Endometrial microvascular endothelial cells (primary cell): ENCODE data around the gene ZNF358. TPM values are rescaled to one million over a fixed set of nuclear protein-coding genes. Genes with fewer than 3 reads are reported as not detected.

Source experiments
- in situ Hi-C: cut with HindIII; loops from 2 replicates; pipeline ENCODE4 v1.10.0; 2017; ENCODE audit warnings: low sequenced_read_pairs, low pct_unique_long_range_greater_than_20kb; ENCODE audit errors: inconsistent ontology term
- total RNA-seq: library from RNA; depleted of rRNA; stranded (reverse); fragments of >200 nt; gene quantifications from one replicate; pipeline ENCODE4 v1.2.3, GENCODE V29; 2015; ENCODE audit errors: inconsistent ontology term

The ZNF358 gene
- total RNA-seq, 1 donor from 2014 or later = 25.4 TPM

DNA sequence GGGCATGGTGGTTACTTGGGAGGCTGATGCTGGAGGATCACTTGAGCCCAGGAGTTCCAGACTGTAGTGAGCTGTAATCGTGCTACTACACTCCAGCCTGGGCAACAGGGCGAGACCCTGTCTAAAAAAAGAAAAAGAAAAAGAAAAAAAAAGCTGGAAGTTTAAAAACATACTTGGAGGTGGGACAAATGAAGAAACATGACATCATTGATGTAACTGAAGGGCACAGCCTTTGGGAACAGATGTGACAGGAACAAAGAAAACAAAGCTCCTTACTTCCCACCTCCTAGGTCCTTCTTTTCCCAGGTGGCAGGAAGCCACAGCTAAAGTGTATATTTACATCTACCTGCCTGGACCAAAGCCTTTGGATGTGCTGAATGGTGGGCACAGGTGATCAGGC lies 29.0 kb upstream of the ZNF358 start:
- in situ Hi-C loops = no loop called here

DNA sequence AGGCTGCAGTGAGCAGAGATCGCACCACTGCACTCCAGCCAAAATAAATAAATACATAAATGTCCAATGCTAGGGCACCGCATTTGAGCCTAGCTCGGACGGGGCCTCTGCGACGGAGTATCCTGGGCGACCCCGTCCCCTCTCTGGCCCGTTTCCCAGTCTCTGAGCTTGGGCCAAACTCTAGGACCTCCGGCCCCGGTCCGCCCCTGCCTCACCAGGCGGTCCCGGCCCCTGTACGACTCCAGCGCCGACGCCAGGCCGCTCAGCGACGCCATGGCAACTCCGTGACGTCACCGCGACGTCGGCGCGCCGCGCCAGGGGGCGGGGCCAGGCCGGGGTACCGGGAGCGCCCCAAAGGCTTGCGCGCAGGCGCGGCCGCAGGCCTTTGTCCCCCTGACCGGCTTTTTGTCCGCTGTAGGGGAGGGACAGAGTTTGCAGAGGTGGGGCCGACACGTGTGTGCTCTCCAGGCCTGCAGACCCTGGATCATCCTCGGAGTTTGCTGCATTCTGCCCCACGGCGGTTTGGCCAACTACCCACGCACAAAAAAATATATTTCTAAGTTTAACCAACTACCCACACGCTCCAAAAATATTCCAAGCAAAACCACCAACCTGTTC lies 27.1 kb upstream of the ZNF358 start, which contains the start of gene PEX11G:
Gene PEX11G, minus strand, starts transcription at position 300 of the 618 bp plus-strand sequence. Its CDS starts 25 bp downstream, at position 275.
- in situ Hi-C loops = no loop called here

DNA sequence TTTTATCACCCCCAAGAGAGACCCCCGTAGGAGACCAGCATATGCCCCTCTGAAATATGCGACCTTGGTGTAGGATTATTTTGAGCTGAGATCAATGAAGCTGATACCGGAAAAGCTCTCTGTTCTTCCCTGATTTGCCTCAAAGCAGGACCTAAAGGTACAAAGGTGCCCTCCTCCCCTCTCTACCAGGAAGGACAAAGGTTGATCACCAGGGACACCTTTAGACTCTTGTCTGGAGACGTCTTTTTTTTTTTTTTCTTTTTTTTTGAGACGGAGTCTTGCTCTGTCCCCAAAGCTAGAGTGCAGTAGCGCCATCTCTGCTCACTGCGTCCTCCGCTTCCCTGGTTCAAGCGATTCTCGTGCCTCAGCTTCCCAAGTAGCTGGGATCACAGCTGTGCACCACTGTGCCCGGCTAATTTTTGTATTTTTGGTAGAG lies 26.3 kb upstream of the ZNF358 start:
- in situ Hi-C loops = no loop called here

DNA sequence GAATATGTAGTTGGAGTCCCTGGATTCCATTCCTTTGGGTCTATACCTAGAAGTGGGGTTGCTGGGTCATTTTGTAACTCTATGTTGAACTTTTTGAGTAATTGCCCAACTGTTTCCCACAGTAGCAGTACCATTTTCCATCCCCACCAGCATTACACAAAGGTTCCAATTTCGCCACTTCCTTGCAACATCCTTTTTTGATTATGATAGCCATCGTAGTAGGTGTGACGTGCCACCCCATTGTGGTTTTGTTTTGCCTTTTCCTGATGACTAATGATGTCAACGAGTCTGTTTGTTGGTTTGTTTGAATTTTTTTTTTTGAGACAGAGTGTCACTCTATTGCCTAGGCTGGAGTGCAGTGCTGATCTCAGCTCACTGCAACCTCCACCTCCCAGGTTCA lies 23.8 kb upstream of the ZNF358 start:
- in situ Hi-C loops = no loop called here

DNA sequence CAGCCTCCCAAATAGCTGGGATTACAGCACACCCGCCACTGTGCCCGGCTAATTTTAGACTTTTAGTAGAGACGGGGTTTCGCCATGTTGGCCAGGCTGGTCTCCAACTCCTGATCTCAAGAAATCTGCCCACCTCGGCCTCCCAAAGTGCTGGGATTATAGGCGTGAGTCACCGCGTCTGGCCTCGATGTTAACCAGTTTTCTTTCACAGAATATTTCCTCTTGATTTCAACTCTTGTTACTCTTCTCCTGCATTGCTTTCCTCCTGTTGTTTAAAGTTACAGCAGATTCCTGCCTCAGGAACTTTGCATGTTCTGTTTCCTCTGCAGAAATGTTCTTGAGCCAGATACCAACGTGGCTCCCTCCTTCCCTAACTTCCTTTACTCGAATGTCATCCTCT lies 23.3 kb upstream of the ZNF358 start:
- in situ Hi-C loops = no loop called here

DNA sequence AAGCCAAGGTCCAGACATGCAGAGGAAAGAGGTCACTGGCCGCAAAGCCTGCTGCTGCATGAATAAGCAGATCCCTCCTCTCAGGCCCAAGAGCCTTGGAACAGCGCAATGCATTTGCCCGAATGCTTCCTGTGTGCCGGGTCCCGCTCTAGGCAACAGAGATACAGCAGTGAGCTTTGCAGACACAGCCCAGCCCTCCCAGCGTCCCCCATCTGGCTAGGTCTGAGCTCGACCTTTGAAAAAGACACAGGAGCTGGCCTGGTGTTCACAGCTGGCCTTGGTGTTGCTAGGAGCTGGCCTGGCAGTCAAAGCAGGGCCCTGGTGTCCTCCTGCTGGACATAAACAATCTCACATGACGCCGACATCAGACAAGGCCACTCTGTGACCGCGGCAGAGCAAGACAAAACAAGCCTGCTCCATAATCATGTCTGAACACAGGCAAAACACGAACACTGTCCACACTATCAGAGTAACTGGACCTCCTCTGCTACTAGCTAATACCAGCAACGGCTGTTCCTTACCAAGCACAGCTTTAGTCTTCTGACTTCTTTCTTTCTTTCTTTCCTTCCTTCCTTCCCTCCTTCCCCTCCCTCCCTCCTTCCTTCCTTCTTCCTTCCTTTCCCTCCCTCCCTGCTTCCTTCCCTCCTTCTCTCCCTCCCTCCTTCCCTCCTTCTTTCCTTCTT lies 21.3 kb upstream of the ZNF358 start:
- in situ Hi-C loops = no loop called here

DNA sequence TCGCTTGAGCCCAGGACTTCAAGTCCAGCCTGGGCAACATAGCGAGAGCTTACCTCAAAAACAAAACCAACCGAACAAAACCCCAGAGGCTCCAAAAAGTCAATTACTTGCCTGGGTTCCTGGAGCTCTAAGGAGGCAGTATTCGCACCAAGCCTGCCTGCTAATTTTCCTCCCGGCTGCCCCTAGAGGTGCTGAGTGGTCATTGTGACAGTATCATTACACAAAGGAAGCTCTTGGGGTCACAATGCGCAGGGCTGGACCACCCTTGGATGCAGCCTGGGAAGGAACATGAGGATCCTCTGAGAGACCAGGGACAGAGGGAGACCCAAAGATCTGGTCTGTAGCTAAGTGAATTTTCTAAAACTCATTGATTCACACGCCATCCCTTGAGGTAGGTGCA lies 18.6 kb upstream of the ZNF358 start:
- in situ Hi-C loops = no loop called here

DNA sequence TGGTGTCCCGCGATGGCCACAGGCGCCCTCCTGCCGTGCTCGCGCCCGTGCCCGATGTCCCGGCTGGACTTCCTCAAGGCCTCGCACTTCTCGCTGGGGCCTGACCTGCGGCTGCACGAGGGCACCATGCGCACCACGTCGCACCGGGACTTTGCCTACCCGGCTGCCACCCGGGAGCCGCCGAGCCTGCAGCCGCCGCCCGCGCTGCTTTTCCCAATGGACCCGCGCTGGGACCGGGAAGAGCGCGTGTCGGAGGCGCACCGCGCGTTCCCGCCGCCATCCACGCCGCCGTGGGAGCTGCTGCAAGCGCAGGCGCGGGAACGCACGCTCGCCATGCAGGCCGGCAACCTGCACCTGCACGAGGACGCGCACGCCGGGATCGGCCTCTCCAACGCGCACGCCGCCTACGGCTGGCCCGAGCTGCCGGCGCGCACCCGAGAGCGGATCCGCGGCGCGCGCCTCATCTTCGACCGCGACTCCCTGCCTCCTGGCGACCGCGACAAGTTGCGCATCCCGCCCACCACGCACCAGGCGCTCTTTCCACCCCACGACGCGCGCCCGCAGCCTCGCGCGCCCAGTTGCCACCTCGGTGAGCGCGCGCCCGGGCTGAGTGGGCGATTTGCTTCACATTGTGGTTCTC lies 15.0 kb upstream of the ZNF358 start:
- in situ Hi-C loops = no loop called here

DNA sequence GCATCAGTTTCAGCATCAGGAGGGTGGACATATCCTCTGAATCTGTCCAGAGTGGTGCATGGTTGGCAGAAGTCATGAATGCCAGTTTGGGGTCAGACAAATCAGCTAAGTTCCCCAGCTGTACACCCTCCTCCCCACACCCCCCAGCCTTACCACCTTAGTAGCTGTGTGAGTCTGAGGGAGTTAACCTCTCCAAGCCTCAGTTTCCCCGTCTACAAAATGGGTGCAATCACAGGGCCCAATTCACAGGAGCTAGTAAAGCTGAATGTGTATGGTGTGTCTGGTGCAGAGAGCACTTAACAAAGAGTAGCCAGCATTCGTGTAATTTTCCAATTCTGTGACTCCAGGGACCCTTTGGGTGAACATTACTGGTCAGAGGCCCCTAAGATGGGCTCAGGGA lies 13.4 kb upstream of the ZNF358 start:
- in situ Hi-C loops = no loop called here

DNA sequence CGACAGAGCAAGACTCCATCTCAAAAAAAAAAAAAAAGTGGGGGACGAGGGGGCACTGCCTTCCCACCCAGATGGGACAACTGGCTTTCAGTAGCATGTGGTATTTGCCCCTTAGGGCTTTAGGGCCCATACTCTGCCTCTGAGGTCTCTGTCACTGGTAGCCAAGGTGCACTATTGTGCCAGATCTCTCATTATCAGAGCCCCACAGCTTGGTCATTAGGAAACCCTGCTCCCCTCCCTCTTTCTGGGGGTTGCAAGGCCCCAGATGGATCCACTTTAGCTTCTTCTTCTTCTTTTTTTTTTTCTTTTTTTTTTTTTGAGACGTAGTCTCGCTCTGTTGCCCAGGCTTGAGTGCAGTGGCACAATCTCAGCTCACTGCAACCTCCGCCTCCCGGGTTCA lies 11.2 kb upstream of the ZNF358 start:
- in situ Hi-C loops = no loop called here

DNA sequence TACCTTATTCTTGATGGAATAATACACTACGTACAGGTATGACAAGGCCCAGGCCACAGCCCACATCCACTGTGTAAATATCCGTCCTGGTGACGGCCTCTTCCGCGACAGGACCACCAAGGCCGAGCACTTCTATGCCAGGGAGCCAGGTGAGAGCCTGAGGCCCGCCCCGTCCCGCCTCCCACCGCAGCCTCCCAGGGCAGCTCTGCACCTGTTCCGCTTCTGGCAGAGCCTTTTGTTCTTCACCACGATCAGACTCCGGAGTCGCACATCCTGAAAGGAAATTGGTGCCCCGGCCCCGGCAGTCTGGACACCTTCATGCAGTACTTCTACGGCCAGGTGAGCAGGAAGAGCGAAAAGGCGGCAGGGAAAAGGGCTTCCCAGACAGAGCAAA lies 10.6 kb upstream of the ZNF358 start:
- in situ Hi-C loops = no loop called here

DNA sequence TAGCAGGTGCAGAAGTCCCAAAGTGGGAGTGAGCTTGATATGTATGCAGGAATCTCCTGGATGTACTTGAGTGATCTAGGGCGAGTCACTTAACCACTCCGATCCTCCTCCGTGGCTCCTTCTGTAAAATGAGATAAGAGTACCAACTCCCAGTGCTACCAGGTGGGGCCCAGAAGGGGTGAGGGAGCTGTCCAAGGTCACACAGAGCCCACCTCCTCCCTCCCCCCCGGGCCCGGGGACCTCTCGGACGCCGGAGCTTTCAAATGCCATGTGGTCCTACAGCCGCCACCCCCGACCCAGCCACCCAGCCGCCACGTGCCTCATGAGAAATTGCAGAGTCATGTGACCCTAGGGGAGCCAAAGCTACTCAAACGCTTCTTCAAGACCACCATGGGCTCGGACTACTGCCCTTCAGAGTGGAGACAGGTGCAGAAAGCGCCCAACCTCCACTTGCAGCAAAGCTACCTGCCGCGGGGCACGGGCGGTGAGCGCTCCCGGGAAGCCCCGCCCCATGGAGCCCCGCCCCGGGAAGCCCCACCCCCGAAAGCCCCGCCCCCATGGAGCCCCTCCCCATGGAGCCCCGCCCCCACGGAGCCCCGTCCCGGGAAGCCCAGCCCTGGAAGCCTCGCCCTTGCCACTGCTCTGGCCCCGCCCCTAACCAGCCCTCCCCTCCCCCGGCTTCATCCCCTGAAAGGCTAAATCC lies 10.1 kb upstream of the ZNF358 start:
- in situ Hi-C loops = no loop called here

DNA sequence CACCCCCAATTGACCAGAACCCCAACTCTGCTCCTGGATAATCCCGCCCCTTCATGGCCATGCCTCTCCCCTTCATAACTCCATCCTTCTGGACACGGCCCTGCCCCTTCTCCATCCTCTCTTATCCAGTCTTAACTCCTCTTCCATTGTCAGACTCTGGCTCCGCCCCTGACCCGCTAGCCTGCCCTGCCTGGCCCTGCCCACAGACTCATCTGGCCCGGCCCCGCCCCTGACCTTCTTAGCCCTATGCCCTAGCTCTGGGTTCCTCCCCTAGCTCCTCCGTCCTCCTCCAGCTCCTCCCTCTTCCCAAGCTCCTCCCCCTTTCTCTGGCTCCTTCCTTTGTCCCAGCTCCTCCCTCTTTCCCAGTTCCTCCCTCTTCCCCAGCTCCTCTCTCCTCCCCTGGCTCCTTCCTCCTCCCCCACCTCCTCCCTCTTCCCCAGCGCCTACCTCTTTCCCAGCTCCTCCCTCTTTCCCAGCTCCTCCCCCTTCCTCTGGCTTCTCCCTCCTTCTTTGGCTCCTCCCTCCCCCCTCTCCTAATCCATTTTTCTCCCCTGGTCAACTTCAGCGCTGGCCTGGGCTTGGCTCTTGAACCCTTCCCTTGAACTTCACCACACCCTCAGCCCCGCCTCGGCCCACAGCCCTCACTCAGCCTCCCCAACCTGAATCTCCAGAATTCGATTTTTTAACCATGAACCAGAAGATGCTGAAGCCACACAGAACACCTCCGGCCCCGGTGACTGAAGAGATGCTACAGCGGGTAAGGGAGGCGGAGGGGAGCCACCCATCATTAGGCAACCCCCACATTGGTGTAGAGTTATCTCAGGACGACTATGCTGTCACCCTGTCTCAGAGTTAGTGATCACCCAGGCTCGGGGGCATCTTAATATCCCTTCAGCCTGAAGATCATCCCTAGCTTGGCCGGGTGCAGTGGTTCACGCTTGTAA lies 9.2 kb upstream of the ZNF358 start:
- in situ Hi-C loops = no loop called here

DNA sequence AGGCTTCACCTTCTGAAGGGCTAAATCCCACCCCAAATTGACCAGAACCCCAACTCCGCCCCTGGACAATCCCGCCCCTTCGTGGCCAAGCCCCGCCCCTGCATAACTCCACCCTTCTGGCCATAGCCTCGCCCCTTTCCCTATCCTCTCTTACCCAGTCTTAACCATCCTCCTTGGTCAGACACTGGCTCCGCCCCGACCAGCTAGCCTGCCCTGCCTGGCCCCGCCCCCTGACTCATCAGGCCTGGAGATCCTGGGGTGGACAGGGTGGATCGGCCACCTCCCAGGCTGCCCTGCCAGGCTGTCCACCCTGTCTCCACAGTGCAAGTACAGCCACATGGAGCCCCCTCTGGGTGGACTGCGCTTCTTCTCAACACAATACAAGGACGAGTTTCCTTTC lies 8.0 kb upstream of the ZNF358 start:
- in situ Hi-C loops = no loop called here

DNA sequence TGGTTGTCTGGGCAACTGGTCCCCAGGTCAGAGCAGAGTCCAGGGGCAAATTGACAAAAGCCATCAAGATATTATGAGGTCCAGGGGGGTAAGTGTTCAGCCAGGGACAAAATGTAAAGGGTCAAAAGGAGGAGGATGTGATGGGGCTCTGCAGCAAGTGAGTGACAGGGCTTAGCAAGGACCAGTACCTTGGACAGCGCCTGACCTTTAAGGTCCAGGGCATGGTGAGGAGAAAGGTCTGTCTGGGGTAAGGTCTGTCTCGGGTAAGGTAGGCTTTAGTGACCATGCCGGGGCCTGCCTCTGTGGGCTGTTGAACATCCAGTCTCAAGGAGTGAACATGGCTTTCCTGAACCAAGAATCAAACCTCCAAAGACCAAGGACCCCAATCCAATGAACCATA lies 6.3 kb upstream of the ZNF358 start:
- in situ Hi-C loops = no loop called here

DNA sequence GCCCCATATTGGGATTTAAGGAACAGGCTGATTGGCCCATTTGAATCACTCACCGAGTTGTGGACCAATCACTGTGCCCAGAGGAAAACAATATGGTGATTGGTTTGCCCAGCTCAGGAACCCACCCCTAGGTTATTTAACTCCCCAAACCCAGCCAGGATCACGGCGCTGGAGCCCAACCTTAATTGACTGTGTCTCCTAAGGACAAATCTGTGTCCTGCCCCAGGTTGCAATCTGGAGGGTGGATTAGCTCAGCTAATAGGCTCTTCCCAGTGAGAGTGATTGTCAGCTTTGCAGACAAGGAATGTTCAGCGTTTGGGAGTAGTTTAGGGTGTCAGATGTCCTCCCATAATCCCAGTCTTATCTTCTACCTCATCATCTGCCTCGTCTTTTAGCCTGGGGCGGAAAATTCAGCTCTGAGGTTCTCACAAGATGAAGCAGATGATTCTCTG lies 3.5 kb upstream of the ZNF358 start:
- in situ Hi-C loops = no loop called here

DNA sequence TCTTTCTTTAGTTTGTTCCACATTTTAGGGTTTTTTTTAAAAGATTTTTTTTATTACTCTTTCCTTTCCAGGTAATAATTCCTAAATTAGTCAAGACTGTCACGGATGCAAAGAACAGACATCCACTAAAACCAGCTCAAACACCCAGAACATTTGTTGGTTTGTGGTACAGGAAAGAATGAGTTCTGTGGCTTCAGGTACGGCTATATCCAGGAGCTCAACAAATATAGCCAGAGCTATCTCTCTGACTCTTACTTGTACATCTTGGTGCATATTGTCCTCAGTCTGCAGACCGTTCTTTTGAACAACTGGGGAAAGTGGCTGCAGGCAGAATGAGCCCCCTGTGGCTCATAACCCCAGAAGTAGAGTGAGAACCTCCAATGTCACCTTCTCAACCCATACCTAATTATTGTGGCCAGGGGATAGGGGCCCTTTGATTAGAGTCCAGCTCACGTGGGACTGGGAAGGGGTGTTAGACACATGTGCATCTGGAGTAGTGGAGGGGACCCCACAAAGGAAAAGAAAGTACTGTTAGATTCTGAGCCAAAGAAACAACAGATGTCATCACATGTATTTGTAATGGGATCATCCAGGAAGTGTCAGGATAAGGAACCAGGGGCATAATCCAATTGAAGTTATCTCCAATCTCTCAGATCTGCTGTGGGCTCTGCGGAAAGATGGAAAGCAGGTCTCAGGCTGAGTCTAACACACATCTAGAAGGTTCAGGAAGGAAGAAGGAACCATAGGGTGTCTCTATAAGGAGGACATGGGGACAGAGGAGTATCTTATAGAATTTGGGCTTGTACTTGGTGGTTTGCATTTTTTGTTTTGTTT lies 1.9 kb upstream of the ZNF358 start:
- in situ Hi-C loops = no loop called here

DNA sequence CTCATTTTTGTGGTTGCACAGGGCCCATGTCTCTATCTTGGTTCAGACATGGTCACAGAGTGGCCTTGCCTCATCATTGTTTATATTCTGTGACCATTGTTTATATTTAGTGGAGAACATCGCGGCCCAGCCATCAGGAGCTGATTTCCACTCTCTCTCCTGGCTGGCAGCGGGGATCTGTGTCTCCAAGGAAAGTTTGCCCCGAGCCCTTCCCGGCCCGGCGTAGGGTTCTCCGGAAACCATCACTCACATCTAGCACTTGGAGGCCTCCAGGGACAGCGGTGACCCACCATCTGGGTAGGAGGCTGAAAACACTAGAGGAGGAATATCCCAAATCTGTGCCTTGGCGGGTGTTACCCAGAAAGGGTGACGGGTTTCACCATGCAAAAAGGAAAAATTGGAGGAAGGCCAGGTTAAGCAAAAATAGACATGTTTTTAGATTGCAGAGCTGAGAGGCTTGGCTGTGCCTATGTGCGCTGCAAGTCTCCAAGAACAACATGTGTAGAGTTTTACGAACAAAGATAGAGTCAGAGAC lies 726 bp upstream of the ZNF358 start:
- in situ Hi-C loops = no loop called here
